ENCODE results near the gene RCBTB1.

The RCBTB1 gene

DNA sequence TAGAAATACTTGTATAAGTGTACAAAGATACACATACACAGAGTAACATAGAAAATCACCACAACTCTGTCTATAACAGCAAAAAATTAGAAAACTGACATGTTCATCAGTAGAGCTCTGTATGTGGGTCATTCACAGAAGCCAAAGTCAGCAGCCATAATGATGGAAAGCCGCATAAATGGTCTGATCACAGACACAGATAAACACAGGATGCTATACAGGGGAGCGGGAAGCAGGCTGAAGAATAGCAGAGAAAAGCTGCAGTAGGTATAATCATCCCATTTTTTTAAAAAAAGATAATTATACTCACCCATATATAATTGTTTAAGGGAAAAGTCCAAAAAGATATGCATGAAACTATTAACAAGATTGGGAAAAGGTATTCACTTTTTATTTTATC is 31.5 kb downstream of the RCBTB1 start:
- no peak for DNase-seq

DNA sequence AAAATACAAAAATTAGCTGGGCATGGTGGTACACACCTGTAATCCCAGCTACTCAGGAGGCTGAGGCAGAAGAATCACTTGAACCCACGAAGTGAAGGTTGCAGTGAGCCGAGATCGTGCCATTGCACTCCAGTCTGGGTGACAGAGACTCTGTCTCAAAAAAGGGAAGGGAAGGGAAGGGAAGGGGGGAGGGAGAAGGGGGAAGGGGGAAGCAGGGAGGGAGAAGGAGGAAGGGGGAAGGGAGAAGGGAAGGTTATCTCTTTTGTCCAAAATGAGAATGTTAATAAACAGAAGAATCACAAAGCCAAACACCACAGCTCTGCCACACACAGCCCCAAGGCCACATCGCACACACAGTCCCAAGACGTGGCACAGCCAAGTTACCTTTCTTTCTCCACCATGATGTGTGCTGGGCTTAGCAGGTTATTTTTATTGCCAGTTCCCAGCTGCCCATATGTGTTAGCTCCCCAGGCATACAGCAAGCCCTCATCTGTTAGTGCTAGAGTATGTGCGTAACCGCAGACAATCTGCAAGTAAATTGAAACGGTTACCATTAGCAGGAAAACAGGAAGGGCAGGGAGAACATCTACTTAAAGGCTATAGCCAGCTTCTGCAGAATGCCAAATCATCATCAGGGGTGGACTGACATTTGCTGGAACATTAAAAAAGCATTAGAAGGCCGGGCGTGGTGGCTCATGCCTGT is 34.3 kb downstream of the RCBTB1 start:
- DNase-seq = no peak

DNA sequence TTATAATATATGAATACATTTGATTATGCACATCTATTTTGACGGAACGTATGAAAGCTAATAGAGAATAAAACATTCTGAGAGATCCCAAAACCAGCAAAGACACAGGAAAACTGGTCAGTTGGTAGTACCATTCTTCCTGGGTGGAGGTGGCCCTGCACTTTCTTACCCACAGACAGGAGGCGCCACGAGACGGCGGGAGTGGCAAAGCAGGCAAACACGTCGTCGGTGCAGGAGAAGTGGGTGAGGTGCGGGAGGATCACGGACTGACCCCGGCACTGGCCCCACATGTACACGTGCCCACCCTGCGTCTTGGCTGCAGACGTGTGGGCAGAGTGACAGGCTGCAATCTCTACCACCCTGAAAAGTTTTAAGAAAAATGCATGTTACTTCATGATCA is 36.1 kb downstream of the RCBTB1 start:
- DNase-seq = no peak

DNA sequence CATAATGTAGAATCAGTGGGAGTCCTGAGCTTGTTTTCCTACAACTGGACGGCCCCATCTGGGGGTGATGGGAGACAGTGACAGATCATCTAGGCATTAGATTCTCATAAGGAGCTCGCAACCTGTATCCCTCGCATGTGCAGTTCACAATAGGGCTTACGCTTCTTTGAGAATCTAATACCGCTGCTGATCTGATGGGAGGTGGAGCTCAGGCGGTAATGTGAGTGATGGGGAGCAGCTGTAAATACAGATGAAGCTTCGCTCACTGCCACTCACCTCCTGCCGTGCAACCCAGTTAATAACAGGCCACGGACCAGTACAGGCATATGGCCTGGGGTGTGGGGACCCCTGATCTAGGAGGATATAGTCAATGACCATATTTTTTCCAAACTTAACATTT is 38.8 kb downstream of the RCBTB1 start:
- no peak for DNase-seq

DNA sequence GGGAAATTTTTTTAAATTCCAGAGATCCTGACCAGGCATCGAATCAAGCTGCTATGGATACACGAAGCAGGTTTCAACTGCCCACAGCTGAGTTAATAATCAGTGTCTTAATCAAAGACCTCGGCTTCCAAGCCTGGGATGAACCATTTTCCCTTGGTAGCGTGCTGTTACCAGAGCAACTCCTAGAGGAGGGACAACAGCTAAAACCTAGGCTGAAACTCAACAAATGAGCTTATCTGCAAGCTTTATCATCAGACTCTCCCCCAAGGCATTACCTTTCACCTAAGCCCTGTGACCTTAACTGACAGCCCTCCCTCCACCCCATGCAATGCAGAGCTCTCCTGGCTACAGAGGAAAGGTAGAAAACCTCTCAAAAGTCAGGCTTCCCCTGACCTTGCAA is 39.7 kb downstream of the RCBTB1 start:
- DNase-seq = no peak

- no peak for DNase-seq
Measured at GRCh38 chr13:49543656-49544055, 41.7 kb downstream of the RCBTB1 start.

GRCh38 chr13:49540552-49540951 is 44.8 kb downstream of the RCBTB1 start:
- no peak for DNase-seq

DNA sequence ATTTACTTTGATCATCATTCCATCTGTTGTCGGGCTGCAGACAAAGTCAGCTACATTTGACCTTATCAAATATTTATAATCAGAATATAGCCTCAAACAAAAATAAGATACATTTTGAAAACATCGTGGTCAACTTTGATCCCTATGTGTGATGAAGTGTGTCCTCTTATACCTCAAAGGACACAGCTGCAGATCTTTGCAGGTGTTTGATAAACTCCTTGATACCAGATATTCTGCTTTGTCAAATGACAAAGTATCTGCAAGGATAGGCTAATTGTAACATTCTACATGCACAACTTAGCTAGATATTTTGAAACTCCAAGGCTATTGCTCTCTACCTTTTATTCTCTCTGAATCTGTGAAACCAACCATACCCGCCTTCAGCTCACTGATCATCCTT is 45.6 kb downstream of the RCBTB1 start:
- no peak for DNase-seq

- no peak for DNase-seq
Measured at GRCh38 chr13:49539313-49539712, 46.0 kb downstream of the RCBTB1 start.

GRCh38 chr13:49538404-49538803 is 47.0 kb downstream of the RCBTB1 start:
- DNase-seq = no peak

DNA sequence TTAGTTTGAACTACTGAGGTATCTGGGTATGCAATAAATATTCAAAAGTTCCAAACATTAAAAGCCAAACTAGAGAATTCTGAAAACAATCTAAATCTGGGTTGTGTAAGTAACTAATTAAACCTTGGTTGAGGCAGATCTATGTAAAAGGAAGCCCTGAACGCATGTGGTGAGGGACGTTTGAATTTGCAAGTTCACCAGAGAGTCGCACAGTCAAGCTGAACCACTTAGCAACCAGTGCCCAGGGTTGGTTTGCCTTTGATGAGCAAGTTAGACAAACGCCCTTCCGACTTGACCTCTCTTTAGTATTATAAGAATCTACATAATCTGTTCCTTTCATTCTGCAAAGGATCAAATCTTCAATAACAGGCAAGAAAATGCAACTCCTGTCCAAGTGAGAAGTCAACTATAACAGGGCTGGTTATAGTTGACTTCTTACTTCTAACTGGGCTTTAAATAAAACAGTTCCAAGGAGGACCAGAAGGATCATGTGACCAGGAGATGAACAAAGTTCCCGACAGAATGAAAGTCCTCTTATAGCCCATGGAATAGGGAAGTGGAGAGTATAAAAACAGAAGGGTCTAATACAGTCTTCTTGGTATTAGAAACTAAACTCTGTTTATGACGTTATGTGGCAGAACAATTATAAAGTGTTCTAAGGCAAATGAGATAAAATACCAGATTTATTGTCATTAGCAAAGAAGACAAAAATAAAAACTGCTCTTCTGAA is 49.0 kb downstream of the RCBTB1 start:
- DNase-seq = no peak

DNA sequence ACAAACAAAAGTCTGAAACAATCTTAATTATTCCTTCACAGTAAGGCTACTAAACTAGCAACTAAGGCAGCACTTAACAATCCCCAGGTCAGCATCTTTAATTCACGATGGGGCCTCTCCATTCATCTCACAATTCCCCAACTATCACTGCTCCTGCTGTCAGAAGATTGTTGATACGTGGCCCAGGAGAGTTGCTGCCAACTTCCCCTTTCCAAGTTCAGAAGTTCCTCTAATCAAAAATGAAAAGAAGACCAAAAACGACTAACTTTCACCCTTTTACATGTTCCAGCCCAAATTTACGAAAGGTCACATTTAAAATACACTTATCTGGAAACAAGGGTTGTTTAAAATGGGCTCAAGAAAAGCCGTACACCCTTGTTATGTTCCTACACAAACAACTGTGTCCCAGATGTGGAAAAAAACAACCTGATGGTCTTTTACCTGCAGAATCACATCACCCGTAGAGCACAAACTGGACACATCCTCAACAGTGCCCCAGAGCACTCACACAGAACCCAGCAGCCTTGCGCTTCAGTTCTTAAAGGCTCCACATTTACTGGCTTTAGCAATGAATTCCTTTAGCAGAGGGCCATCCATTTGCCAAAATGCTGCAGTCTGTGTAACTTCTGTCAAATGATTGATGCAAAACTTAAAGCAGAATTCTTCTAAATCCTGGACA is 51.6 kb downstream of the RCBTB1 start:
- no peak for DNase-seq

DNA sequence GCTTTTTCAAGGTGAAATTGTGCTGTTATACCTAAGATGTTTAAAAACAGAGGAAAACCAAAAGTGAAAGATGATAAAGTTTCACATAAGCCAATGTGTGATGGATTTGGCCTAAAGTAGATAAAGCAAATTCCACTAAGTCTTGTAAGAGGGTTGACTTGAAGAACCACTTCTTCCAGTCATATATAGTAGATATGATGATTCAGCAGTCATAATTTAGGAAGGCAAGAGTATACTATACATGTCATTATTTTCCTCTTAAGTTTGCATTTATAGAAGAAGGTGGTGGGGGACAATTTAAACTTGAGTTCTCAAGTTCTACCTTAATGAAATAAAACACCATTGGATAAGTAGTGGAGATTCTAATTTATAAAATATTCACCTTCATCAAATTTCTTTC is 52.3 kb downstream of the RCBTB1 start:
- DNase-seq = no peak

- DNase-seq = no peak
Measured at GRCh38 chr13:49532593-49532992, 52.8 kb downstream of the RCBTB1 start.

DNA sequence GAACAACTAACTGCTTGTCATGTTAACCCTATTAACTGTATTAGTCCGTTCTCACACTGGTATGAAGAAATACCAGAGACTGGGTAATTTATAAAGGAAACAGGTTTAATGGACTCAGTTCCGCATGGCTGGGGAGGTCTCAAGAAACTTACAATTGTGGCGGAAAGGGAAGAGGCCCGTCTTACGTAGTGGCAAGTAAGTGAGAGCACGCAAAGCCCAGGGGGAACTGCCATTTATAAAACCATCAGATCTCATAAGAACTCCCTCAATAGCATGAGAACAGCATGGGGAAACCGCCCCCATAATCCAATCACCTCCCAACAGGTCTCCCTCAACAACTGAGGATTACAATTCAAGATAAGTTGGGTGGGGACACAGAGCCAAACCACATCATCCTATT is 54.9 kb downstream of the RCBTB1 start:
- no peak for DNase-seq

- no peak for DNase-seq
Measured at GRCh38 chr13:49528161-49528560, 57.2 kb downstream of the RCBTB1 start.

GRCh38 chr13:49527123-49527522 is 58.2 kb downstream of the RCBTB1 start:
- no peak for DNase-seq

DNA sequence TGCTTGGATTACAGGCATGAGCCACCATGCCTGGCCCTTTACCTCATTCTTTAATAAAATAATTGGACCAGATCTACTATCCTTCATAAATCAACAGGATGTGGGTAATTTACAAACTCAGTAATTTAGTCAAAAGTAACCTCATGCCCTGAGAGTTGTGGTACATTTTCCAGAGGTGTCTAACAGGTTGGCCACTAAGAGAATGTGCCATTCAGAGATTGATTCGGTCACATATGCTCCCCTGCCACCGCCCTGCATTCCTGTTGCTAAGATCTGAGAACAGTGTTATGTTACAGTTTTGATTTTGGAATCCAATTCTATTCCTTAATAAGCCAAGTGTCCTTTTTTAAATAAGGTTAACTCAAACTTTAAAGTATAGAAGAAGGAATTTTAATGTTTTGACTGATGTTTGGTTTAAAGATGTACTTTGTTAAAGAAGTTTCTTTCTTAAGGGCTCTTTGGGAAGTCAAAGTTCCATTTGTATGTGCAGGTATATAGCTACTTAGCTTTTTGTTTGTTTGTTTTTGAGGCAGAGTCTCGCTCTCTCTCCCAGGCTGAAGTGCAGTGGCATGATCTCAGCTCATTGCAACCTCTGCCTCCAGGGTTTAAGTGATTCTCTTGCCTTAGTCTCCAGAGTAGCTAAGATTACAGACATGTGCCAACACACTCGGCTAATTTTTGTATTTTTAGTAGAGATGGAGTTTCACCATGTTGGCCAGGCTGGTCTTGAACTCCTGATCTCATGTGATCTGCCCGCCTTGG is 60.4 kb downstream of the RCBTB1 start:
- DNase-seq = no peak

DNA sequence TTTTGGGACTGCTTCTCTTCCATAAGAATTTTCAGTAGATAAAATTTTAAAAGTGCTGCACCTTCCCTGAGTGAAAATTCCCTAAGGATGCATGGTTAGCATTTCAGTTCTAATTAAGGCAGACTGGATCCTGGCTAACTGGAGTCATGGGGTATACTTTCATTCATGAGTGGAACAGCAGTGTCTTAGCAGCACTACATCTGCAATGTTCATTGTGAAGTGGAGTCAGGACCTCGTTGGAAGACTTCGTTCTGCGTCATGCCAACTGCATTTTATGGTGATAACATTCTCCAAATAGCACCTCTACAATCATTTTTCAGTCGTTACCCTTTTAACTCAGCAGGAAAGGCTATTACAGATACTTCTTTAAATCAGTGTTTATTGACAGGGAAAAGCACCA is 64.1 kb downstream of the RCBTB1 start:
- no peak for DNase-seq

DNA sequence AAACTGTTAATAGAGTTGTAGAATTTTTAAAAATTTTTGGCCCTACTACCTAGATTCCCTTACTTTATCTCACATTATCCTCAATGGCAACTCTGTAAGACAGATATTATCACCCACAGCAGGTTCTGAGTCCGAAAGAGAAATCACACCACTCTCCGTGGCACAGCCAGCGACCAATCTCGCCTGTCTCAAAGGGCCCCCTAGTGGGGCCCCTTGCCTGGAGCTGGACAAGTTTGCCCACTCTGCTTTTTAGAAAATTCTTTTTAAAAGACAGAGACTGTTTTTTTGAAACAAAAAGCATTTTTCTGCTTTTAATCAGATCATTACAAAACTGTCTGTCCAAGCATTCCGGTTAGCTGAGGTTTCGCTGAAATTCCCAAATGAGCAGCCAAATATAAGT is 67.9 kb downstream of the RCBTB1 start:
- DNase-seq = no peak

- DNase-seq = no peak
Measured at GRCh38 chr13:49516467-49516866, 68.9 kb downstream of the RCBTB1 start.

GRCh38 chr13:49512578-49512977 is 72.8 kb downstream of the RCBTB1 start:
- DNase-seq = no peak

GRCh38 chr13:49503951-49504350 is 81.4 kb downstream of the RCBTB1 start:
- no peak for DNase-seq
